GM06990 (cell line): ENCODE data around the gene PAM16.

Experiments
- DNase-seq: peaks from one replicate; pipeline ENCODE4 v3.0.0-alpha.2; 2011; ENCODE audit not compliant: insufficient read length; ENCODE audit errors: extremely low read depth
- H3K27me3 ChIP-seq: replicated peaks from 2 replicates; pipeline ENCODE4 v1.6.0; 2011; ENCODE audit warnings: low read length; ENCODE audit not compliant: control insufficient read depth, insufficient read depth
- H3K36me3 ChIP-seq: 2 replicates; pipeline ENCODE4 v1.5.1; 2011; ENCODE audit warnings: low read length; ENCODE audit not compliant: control insufficient read depth, insufficient read depth
- H3K4me3 ChIP-seq: replicated peaks from 2 replicates; pipeline ENCODE4 v1.5.1; 2011; ENCODE audit warnings: low read depth, mild to moderate bottlenecking, control low read depth, low read length
- TF ChIP-seq, protein P1 (sequence below): IDR thresholded peaks from 2 replicates; pipeline ENCODE4 v1.5.1; 2011; ENCODE audit warnings: low read length, control low read depth, mild to moderate bottlenecking, inconsistent platforms; ENCODE audit not compliant: insufficient read depth, poor library complexity, severe bottlenecking

PAM16 gene

DNA sequence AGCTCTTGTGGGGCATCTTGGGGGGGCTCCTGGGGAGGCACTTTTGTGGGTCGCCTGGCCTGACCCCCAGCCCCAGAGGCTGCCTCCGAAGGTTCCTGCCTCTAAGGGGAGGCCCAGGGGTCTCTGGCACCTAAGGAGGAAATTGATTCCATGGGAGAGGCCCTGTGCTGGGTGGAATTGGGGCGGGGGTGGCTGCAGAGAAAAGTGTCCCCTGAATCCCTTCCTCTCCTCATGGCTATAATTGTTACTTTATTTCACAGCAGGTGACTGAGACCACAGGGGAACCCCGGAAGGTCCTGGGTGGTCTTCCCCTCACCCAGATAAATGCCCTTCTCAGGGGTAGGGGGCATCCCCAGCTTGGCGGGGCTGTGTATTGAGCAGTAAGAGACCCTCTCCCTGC is 32.2 kb downstream of the PAM16 start:
- Histone ChIP-seq H3K27me3 (peaks cover 8% of the 10 kb centered on the region), H3K4me3 (no peak overlapping the region), H3K36me3 (no peaks in the 10 kb centered on the region)
- TF ChIP-seq, protein P1, sequence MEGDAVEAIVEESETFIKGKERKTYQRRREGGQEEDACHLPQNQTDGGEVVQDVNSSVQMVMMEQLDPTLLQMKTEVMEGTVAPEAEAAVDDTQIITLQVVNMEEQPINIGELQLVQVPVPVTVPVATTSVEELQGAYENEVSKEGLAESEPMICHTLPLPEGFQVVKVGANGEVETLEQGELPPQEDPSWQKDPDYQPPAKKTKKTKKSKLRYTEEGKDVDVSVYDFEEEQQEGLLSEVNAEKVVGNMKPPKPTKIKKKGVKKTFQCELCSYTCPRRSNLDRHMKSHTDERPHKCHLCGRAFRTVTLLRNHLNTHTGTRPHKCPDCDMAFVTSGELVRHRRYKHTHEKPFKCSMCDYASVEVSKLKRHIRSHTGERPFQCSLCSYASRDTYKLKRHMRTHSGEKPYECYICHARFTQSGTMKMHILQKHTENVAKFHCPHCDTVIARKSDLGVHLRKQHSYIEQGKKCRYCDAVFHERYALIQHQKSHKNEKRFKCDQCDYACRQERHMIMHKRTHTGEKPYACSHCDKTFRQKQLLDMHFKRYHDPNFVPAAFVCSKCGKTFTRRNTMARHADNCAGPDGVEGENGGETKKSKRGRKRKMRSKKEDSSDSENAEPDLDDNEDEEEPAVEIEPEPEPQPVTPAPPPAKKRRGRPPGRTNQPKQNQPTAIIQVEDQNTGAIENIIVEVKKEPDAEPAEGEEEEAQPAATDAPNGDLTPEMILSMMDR = no peak
- no peak for DNase-seq

DNA sequence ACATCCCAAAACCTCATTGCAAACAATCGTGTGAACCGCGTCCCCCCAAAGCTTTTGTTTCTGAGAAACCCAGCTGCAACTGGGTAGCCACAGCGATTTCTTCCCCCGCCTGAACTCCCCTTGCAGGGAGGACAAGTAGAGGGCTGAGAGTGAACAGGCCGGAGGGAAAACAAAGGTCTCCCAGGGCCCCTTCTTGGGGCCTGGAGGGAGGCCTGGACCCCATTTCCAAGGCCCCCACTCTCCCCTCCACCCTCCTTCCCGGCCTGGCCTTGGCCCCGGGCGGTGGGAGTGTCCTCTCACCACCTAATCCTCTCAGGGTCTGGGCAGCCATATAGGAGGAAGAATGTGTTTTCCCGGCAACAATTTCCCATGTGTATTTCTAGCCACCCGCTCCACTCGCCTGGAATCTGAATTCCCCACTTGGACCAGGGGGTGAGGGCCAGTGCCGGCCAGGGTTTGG is 32.6 kb downstream of the PAM16 start:
- Histone ChIP-seq H3K4me3 (no peak overlapping the region), H3K36me3 (no peaks in the 10 kb centered on the region), H3K27me3 (peaks cover 8% of the 10 kb centered on the region)
- no peak for DNase-seq
- TF ChIP-seq, protein P1 = no peak

DNA sequence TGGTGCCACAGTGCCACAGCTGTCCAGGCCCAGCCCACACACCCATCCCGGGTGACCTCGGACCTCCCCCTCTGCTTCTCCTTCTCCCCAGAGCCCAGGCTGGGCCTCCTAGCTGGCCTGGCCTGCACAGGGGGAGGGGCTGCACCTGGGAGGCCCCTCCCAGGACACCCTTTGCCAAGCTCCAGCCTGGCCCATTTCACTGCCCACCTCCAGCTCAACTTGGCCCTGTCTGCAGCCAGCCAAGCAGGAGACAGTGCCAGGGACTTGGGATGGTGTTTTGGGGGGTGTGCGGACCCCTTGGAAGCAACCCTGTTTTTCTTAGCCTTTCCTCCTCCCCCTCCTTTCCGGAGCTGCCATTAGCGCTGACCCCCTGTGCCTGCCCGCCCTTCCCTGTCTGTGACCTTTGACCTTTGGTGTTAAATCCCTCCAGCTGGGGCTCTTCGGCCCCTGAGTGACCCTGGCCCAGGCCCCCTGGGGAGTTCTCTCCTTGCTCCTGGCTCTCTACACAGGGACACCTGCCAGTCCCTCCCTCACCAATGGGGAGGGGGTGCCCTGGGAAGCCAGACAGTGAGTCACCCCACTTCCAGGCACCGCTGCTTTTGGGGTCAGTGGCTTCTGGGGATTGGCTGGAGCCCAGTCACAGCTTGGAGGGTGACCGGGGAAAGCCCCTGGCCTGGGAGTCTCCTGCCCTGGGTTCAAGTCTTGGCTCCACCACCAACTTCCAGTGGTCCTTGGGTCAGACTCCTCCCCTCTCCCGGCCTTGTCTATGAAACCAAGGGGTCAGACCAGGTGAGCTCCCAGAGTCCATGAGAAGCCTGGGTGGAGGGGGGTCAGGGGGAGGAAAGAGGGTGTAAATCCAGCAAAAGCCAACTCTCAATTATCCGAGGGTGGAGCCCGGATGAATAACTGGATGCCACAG is 33.3 kb downstream of the PAM16 start:
- peaks cover 8% of the 10 kb centered on the region for H3K27me3 ChIP-seq
- H3K4me3 ChIP-seq = no peak overlapping the region

DNA sequence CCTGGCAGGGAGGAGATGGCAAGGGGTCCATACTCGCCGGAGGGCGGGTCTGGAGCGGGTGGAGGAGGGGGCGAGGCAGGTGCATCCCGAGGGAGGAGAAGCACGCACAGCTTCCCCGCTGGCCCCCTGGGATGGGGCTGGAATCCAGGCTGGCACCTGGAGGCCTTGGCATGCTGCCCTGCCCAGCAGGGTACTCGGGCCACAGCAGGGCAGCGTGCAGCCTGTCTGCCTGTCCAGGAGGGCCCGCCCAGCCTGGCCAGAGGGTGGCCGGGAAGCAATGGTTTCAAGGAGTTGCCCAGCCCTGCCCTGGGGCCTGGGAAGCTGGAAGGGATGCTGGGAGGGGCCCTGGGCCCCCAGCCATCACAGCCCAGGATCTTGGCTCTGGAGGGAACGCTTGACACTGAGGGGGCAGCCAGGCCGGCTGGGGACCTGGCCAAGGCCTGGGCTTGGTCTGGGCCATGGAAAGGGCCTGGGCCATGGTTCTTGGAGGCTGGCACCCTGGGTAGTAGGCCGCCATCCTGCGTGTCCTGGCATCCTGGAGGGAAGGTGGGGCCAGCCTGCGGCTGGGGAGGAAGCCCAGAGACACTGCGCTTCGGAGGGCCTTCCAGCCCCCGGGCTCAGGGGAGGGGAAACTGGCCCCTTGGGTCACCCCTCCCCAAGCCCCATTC is 34.1 kb downstream of the PAM16 start:
- H3K36me3 ChIP-seq = no peaks in the 10 kb centered on the region
- DNase-seq = no peak
- TF ChIP-seq, protein P1 = no peak
- H3K4me3 ChIP-seq = no peak overlapping the region
- H3K27me3 ChIP-seq = peaks cover 8% of the 10 kb centered on the region

More for the DNA sequence above, 33.3 kb downstream of the PAM16 start:
- H3K36me3 ChIP-seq = no peaks in the 10 kb centered on the region
- no peak for DNase-seq
- TF ChIP-seq, protein P1 = no peak

DNA sequence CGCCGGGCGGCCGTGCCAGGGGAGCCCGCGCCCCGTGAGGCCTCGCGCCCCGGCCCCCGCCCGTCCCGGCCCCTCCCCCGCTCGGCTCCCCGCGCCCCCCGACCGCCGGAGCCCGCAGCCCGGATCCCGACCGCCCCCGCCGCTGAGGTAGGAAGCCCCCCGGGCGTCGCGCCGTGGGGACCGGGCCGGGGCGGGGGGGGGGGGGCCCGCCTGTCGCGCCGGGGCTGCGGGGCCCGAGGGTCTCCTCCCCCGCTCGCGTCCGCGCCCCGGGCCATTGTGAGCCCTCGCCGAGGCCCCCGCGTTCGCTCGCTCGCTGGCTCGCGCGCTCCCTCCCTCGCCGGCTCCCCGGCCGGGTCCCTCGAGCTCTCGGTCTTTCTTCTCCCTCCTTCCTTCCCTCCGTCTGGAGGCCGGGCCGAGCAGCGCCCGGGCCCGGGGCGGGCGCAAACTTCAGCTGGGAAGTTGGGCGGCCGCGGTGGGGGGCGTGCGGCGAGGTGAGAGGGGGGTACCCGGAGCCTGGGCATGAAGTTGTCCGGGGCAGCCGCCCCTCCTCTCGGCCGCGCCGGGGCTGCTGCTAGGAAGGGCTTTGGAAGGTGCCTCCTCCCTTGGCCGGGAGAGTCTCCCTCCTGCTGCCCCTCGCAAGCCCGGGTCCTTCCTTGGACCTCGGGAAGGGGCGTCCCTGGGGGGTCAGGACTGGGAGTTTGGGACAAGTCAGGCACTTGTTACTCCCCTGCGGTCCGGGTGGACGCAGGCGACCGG is 34.8 kb downstream of the PAM16 start:
- DNase-seq = no peak
- TF ChIP-seq, protein P1 = no peak
- Histone ChIP-seq H3K27me3 (peaks cover 8% of the 10 kb centered on the region), H3K4me3 (no peak overlapping the region; the same call in 1 of the 2 replicates), H3K36me3 (no peaks in the 10 kb centered on the region)
